NT2/D1 (cell line): ENCODE data around the gene AQP4.

Experiments used
- DNase-seq: peaks from one replicate; pipeline ENCODE4 v3.0.0-alpha.2; 2011; ENCODE audit warnings: low read depth, low spot score
- H3K27me3 ChIP-seq: 2 replicates; pipeline ENCODE4 v1.6.0; 2011; ENCODE audit warnings: mild to moderate bottlenecking; ENCODE audit not compliant: insufficient read length, insufficient read depth
- H3K36me3 ChIP-seq: 2 replicates; pipeline ENCODE4 v1.6.1; 2011; ENCODE audit warnings: mild to moderate bottlenecking, low read length, mixed read lengths; ENCODE audit not compliant: insufficient read depth, insufficient read length
- H3K4me1 ChIP-seq: 2 replicates; pipeline ENCODE4 v1.5.1; 2011; ENCODE audit not compliant: insufficient read depth, insufficient read length
- H3K4me3 ChIP-seq: 2 replicates; pipeline ENCODE4 v1.5.1; 2011; ENCODE audit warnings: low read depth; ENCODE audit not compliant: insufficient read length
- H3K9ac ChIP-seq: 2 replicates; pipeline ENCODE4 v1.6.0; 2011; ENCODE audit warnings: low read depth; ENCODE audit not compliant: insufficient read length
- H3K9me3 ChIP-seq: 2 replicates; pipeline ENCODE4 v1.5.1; 2011; ENCODE audit warnings: mild to moderate bottlenecking, low read length; ENCODE audit not compliant: insufficient read depth
- SUZ12 ChIP-seq: IDR thresholded peaks from 2 replicates; pipeline ENCODE4 v1.6.1; 2011; ENCODE audit not compliant: insufficient read length, insufficient read depth; ENCODE audit errors: extremely low read depth
- YY1 ChIP-seq: IDR thresholded peaks from 2 replicates; pipeline ENCODE4 v1.6.1; 2011; ENCODE audit not compliant: insufficient read length, insufficient read depth
- ZNF274 ChIP-seq: IDR thresholded peaks from 2 replicates; pipeline ENCODE4 v1.6.1; 2011; ENCODE audit warnings: mild to moderate bottlenecking, low read depth, low read length

AQP4 gene

GRCh38 chr18:26863921-26864497 lies 1.5 kb downstream of the AQP4 start:
- Histone ChIP-seq H3K36me3 (no peaks in the 10 kb centered on the region), H3K9ac (no peak overlapping the region), H3K4me1 (no peaks in the 10 kb centered on the region), H3K4me3 (no peak overlapping the region), H3K27me3 (peaks cover 12% of the 10 kb centered on the region), H3K9me3 (no peaks in the 10 kb centered on the region)
- DNase-seq: no peak
- TF ChIP-seq YY1 (no peak), SUZ12 (no peak), ZNF274 (no peak)

GRCh38 chr18:26863122-26863879 lies 2.2 kb downstream of the AQP4 start:
- Histone ChIP-seq H3K4me3 (peak overlapping the region; percentile 15), H3K4me1 (no peaks in the 10 kb centered on the region), H3K9me3 (no peaks in the 10 kb centered on the region), H3K9ac (no peak overlapping the region), H3K27me3 (peaks cover 12% of the 10 kb centered on the region), H3K36me3 (no peaks in the 10 kb centered on the region)
- TF ChIP-seq YY1: no peak
- no peak for TF ChIP-seq SUZ12
- no peak for TF ChIP-seq ZNF274
- no peak for DNase-seq

GRCh38 chr18:26862084-26862483 lies 3.4 kb downstream of the AQP4 start:
- Histone ChIP-seq H3K36me3 (no peaks in the 10 kb centered on the region), H3K27me3 (peaks cover 12% of the 10 kb centered on the region), H3K4me3 (no peak overlapping the region), H3K4me1 (no peaks in the 10 kb centered on the region), H3K9me3 (no peaks in the 10 kb centered on the region), H3K9ac (no peak overlapping the region)
- TF ChIP-seq ZNF274 (no peak), SUZ12 (no peak), YY1 (no peak)
- DNase-seq: no peak

GRCh38 chr18:26854292-26854881 lies 11.1 kb downstream of the AQP4 start:
- Histone ChIP-seq H3K4me3 (no peak overlapping the region), H3K36me3 (no peaks in the 10 kb centered on the region), H3K27me3 (no peaks in the 10 kb centered on the region), H3K9me3 (no peaks in the 10 kb centered on the region), H3K9ac (no peak overlapping the region), H3K4me1 (no peaks in the 10 kb centered on the region)
- TF ChIP-seq YY1: no peak
- TF ChIP-seq SUZ12: no peak
- TF ChIP-seq ZNF274: no peak
- DNase-seq: no peak

GRCh38 chr18:26853401-26853800 lies 12.1 kb downstream of the AQP4 start:
- no peaks in the 10 kb centered on the region for H3K4me1 ChIP-seq
- TF ChIP-seq ZNF274 (no peak), SUZ12 (no peak), YY1 (no peak)
- no peak overlapping the region for H3K9ac ChIP-seq
- H3K27me3 ChIP-seq: no peaks in the 10 kb centered on the region
- H3K36me3 ChIP-seq: no peaks in the 10 kb centered on the region
- no peak overlapping the region for H3K4me3 ChIP-seq
- no peak for DNase-seq
- no peaks in the 10 kb centered on the region for H3K9me3 ChIP-seq

- no peaks in the 10 kb centered on the region for H3K27me3 ChIP-seq
- DNase-seq: no peak
- no peak for TF ChIP-seq SUZ12
- no peak for TF ChIP-seq YY1
- TF ChIP-seq ZNF274: no peak
- H3K4me3 ChIP-seq: no peak overlapping the region
- no peaks in the 10 kb centered on the region for H3K9me3 ChIP-seq
- no peaks in the 10 kb centered on the region for H3K36me3 ChIP-seq
- H3K9ac ChIP-seq: no peak overlapping the region
- no peaks in the 10 kb centered on the region for H3K4me1 ChIP-seq
Measured at GRCh38 chr18:26843760-26844159, 21.7 kb downstream of the AQP4 start.

- no peaks in the 10 kb centered on the region for H3K4me1 ChIP-seq
- no peak for DNase-seq
- no peak for TF ChIP-seq SUZ12
- no peak for TF ChIP-seq ZNF274
- TF ChIP-seq YY1: no peak
- H3K36me3 ChIP-seq: no peaks in the 10 kb centered on the region
- H3K4me3 ChIP-seq: no peak overlapping the region
- H3K9me3 ChIP-seq: no peaks in the 10 kb centered on the region
- no peak overlapping the region for H3K9ac ChIP-seq
- no peaks in the 10 kb centered on the region for H3K27me3 ChIP-seq
Measured at GRCh38 chr18:26840965-26841364, 24.5 kb downstream of the AQP4 start.
